Measurements from ENCODE around the gene DNASE2B. TPM values are rescaled to one million over a fixed set of nuclear protein-coding genes. Genes with fewer than 3 reads are reported as not detected.

Gene DNASE2B
- not detected in 2 replicates for total RNA-seq

GRCh38 chr1:84398175-84399155 is at the start of gene DNASE2B:
DNASE2B (plus strand) TSS chr1:84398484; CDS start chr1:84398565, 81 bp downstream.

Other genes starting within 250 kb of the DNASE2B start
- gene SAMD13, start 96.8 kb upstream of the DNASE2B start, total RNA-seq = 0.36 and 0.52 TPM in 2 replicates
- gene RPF1, start 80.8 kb downstream of the DNASE2B start, total RNA-seq = 22.2 and 23.3 TPM in 2 replicates
- gene SPATA1, start 107.9 kb downstream of the DNASE2B start, total RNA-seq = 0.46 and 0.63 TPM in 2 replicates
- gene GNG5, start 108.1 kb downstream of the DNASE2B start, total RNA-seq = 14.9 and 22.9 TPM in 2 replicates
- 21.1 and 22.9 TPM in 2 replicates for gene CTBS, start 176.0 kb downstream of the DNASE2B start, total RNA-seq